ENCODE measurements around the gene WWTR1. TPM values are rescaled to one million over a fixed set of nuclear protein-coding genes. Genes with fewer than 3 reads are reported as not detected.

The WWTR1 gene
- total RNA-seq, 2 experiments from 2014 or later: 0.19 to 0.42 TPM

DNA sequence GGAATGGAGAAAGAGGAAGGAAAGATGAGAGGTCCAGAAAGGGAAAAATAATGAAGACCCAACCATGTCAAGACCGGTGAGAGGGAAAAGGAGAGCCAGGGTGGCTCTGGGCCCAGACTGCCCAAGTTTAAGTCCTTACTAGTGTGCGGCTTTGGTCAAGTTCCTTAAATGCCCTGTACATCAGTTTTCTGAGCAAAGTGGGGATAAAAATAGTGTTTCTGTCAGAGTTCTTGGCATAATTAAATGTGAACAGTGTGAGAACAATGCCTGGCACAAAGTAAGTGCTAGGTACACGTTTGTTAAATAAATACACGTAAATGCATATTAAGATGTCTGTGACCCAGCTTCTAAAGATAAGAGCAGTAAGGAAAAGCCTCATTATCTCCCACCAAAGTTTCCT lies 23.8 kb downstream of the WWTR1 start:
- H3K4me3 Mint-ChIP-seq: no peak overlapping the region
- DNase-seq: no peak
- peaks cover 19% of the 10 kb centered on the region for H3K27me3 Mint-ChIP-seq (ENCODE audit: low read depth)
- no peaks in the 10 kb centered on the region for H3K9me3 Mint-ChIP-seq
- CTCF ChIA-PET: no interaction called here
- H3K27ac Mint-ChIP-seq: no peak overlapping the region
- intact Hi-C loops (cut with micrococcal nuclease): no loop called here
- H3K36me3 Mint-ChIP-seq (ENCODE audit: low read depth): no peaks in the 10 kb centered on the region
- H3K4me1 Mint-ChIP-seq (ENCODE audit: low read depth): no peaks in the 10 kb centered on the region

- Mint-ChIP-seq H3K36me3 (ENCODE audit: low read depth) (no peaks in the 10 kb centered on the region), H3K9me3 (no peaks in the 10 kb centered on the region), H3K27me3 (ENCODE audit: low read depth) (peaks cover 20% of the 10 kb centered on the region), H3K4me3 (no peak overlapping the region), H3K4me1 (ENCODE audit: low read depth) (no peaks in the 10 kb centered on the region), H3K27ac (no peak overlapping the region)
- CTCF ChIA-PET: no interaction called here
- intact Hi-C loops (cut with micrococcal nuclease): no loop called here
- no peak for DNase-seq
These were observed 25.6 kb downstream of the WWTR1 start for GRCh38 chr3:149632225-149632624.

GRCh38 chr3:149630806-149631205 lies 27.0 kb downstream of the WWTR1 start:
- no peaks in the 10 kb centered on the region for H3K4me1 Mint-ChIP-seq (ENCODE audit: low read depth)
- DNase-seq: no peak
- no peak overlapping the region for H3K27ac Mint-ChIP-seq
- peaks cover 23% of the 10 kb centered on the region for H3K27me3 Mint-ChIP-seq (ENCODE audit: low read depth)
- intact Hi-C loops (cut with micrococcal nuclease): no loop called here
- no peaks in the 10 kb centered on the region for H3K9me3 Mint-ChIP-seq
- no peaks in the 10 kb centered on the region for H3K36me3 Mint-ChIP-seq (ENCODE audit: low read depth)
- CTCF ChIA-PET: interaction anchor here (1.2 kb wide), 1 partner anchor 16 kb away, joined by 4 read pairs; no protein-coding TSS in a partner anchor
- no peak overlapping the region for H3K4me3 Mint-ChIP-seq

DNA sequence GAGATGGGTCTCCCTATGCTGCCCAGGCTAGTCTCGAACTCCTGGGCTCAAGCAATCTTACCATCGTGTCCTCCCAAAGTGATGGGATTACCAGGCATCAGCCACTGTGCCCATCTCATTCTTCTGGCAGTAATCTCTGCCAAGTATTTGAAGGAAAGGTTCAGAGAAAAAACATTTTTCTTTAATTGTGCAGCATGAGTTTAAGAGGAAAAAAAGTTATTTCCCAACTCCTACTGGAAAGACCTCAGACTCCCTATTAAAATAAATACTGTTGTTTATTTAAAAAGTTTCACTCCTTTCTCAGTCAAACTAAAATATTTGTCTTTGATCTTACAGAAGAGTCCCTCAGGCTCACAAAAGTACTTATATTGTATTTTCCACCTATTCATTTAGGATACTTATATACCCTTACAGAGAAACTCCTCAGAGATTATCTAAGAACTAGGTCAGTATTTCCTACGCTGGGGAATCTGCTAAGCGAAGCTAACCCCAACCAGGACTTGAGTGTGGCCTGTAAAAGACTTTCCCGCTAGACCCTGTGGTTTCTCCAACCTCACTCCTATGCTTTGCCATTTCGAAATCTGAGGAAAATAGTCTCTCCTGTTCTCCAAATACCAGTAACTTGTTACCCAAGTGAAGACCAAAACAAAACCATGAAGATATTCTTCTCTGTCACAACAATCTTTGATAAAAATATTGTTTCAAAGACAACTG lies 28.7 kb downstream of the WWTR1 start:
- peaks cover 20% of the 10 kb centered on the region for H3K27me3 Mint-ChIP-seq (ENCODE audit: low read depth)
- intact Hi-C loops (cut with micrococcal nuclease): no loop called here
- H3K4me1 Mint-ChIP-seq (ENCODE audit: low read depth): no peaks in the 10 kb centered on the region
- no peaks in the 10 kb centered on the region for H3K36me3 Mint-ChIP-seq (ENCODE audit: low read depth)
- no peaks in the 10 kb centered on the region for H3K9me3 Mint-ChIP-seq
- H3K4me3 Mint-ChIP-seq: no peak overlapping the region
- CTCF ChIA-PET: no interaction called here
- DNase-seq: no peak
- H3K27ac Mint-ChIP-seq: no peak overlapping the region

- Mint-ChIP-seq H3K9me3 (no peaks in the 10 kb centered on the region), H3K27me3 (ENCODE audit: low read depth) (peaks cover 13% of the 10 kb centered on the region), H3K36me3 (ENCODE audit: low read depth) (no peaks in the 10 kb centered on the region), H3K4me3 (no peak overlapping the region), H3K27ac (no peak overlapping the region), H3K4me1 (ENCODE audit: low read depth) (no peaks in the 10 kb centered on the region)
- DNase-seq: no peak
- CTCF ChIA-PET: no interaction called here
- intact Hi-C loops (cut with micrococcal nuclease): no loop called here
These were observed 31.2 kb downstream of the WWTR1 start for GRCh38 chr3:149626671-149627070.

DNA sequence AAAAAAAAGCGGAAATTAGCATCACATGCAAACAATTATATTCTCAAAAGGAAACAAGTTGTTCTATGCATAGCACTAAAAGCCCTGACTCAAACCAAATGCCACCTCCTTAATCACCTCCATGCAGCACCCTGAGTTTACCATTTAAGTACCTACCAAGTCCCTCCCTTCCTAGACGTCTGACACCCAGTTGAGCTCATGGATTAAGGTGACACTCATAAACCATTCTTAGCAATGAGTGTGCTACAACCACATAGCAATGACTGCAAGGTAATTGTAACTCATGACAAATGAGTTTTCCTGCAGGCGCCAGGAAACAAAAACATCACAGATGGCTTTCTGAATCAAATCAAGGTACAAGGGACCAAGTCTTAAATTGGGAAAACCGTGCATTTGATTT lies 32.0 kb downstream of the WWTR1 start:
- no peak overlapping the region for H3K4me3 Mint-ChIP-seq
- H3K9me3 Mint-ChIP-seq: no peaks in the 10 kb centered on the region
- peaks cover 4% of the 10 kb centered on the region for H3K4me1 Mint-ChIP-seq (ENCODE audit: low read depth)
- intact Hi-C loops (cut with micrococcal nuclease): no loop called here
- peaks cover 12% of the 10 kb centered on the region for H3K27me3 Mint-ChIP-seq (ENCODE audit: low read depth)
- DNase-seq: no peak
- H3K36me3 Mint-ChIP-seq (ENCODE audit: low read depth): no peaks in the 10 kb centered on the region
- H3K27ac Mint-ChIP-seq: no peak overlapping the region
- CTCF ChIA-PET: no interaction called here

DNA sequence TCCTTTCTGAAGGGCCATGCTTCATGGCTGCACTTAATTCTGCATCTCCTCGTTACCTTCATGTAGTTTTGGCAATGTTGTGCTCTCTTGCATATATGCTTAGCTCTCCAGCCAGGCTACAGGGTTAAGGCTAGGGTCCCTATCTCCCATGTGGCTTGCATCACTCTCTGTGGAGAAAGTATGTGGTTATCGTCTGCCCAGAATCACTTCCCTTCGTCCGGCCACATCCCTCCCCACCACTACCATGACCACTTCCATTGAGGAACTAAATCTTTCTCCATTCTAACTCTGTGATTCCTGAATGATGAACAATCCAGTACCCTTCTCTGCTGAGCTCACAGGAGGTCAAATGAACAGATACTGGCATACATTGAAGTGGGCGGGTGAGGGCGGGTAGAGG lies 34.0 kb downstream of the WWTR1 start:
- DNase-seq: no peak
- H3K4me3 Mint-ChIP-seq: no peak overlapping the region
- CTCF ChIA-PET: no interaction called here
- peaks cover 18% of the 10 kb centered on the region for H3K27me3 Mint-ChIP-seq (ENCODE audit: low read depth)
- no peak overlapping the region for H3K27ac Mint-ChIP-seq
- no peaks in the 10 kb centered on the region for H3K36me3 Mint-ChIP-seq (ENCODE audit: low read depth)
- intact Hi-C loops (cut with micrococcal nuclease): no loop called here
- peaks cover 7% of the 10 kb centered on the region for H3K4me1 Mint-ChIP-seq (ENCODE audit: low read depth)
- H3K9me3 Mint-ChIP-seq: no peaks in the 10 kb centered on the region

GRCh38 chr3:149621218-149622005 lies 36.4 kb downstream of the WWTR1 start:
- H3K4me1 Mint-ChIP-seq (ENCODE audit: low read depth): peaks cover 7% of the 10 kb centered on the region
- no peak for DNase-seq
- intact Hi-C loops (cut with micrococcal nuclease): no loop called here
- H3K36me3 Mint-ChIP-seq (ENCODE audit: low read depth): no peaks in the 10 kb centered on the region
- no peak overlapping the region for H3K4me3 Mint-ChIP-seq
- no peaks in the 10 kb centered on the region for H3K9me3 Mint-ChIP-seq
- CTCF ChIA-PET: no interaction called here
- no peak overlapping the region for H3K27ac Mint-ChIP-seq
- peaks cover 18% of the 10 kb centered on the region for H3K27me3 Mint-ChIP-seq (ENCODE audit: low read depth)

GRCh38 chr3:149620291-149621020 lies 37.4 kb downstream of the WWTR1 start:
- Mint-ChIP-seq H3K9me3 (no peaks in the 10 kb centered on the region), H3K27ac (no peak overlapping the region), H3K36me3 (ENCODE audit: low read depth) (no peaks in the 10 kb centered on the region), H3K4me1 (ENCODE audit: low read depth) (peaks cover 7% of the 10 kb centered on the region), H3K27me3 (ENCODE audit: low read depth) (peaks cover 15% of the 10 kb centered on the region), H3K4me3 (no peak overlapping the region)
- intact Hi-C loops (cut with micrococcal nuclease): no loop called here
- CTCF ChIA-PET: interaction anchor here (0.6 kb wide), 1 partner anchor 49 kb away, joined by 3 read pairs; no protein-coding TSS in a partner anchor
- no peak for DNase-seq

- Mint-ChIP-seq H3K4me3 (no peak overlapping the region), H3K4me1 (ENCODE audit: low read depth) (peaks cover 7% of the 10 kb centered on the region), H3K9me3 (no peaks in the 10 kb centered on the region), H3K27ac (no peak overlapping the region), H3K27me3 (ENCODE audit: low read depth) (peaks cover 15% of the 10 kb centered on the region), H3K36me3 (ENCODE audit: low read depth) (no peaks in the 10 kb centered on the region)
- no peak for DNase-seq
- intact Hi-C loops (cut with micrococcal nuclease): no loop called here
- CTCF ChIA-PET: no interaction called here
These were observed 38.7 kb downstream of the WWTR1 start for GRCh38 chr3:149619136-149619535.

GRCh38 chr3:149618151-149619123 lies 39.4 kb downstream of the WWTR1 start:
- Mint-ChIP-seq H3K4me3 (no peak overlapping the region), H3K9me3 (no peaks in the 10 kb centered on the region), H3K36me3 (ENCODE audit: low read depth) (no peaks in the 10 kb centered on the region), H3K4me1 (ENCODE audit: low read depth) (peaks cover 7% of the 10 kb centered on the region), H3K27me3 (ENCODE audit: low read depth) (peaks cover 15% of the 10 kb centered on the region), H3K27ac (no peak overlapping the region)
- CTCF ChIA-PET: no interaction called here
- no peak for DNase-seq
- intact Hi-C loops (cut with micrococcal nuclease): no loop called here

- Mint-ChIP-seq H3K36me3 (ENCODE audit: low read depth) (no peaks in the 10 kb centered on the region), H3K4me1 (ENCODE audit: low read depth) (peaks cover 3% of the 10 kb centered on the region), H3K9me3 (no peaks in the 10 kb centered on the region), H3K27ac (no peak overlapping the region), H3K4me3 (no peak overlapping the region), H3K27me3 (ENCODE audit: low read depth) (peaks cover 18% of the 10 kb centered on the region)
- CTCF ChIA-PET: no interaction called here
- intact Hi-C loops (cut with micrococcal nuclease): no loop called here
- no peak for DNase-seq
These were observed 42.0 kb downstream of the WWTR1 start for GRCh38 chr3:149615731-149616221.

Data from activated naive CD4-positive, alpha-beta T cell treated with anti-CD3 and anti-CD28 coated beads for 36 hours (primary cell).